Breast epithelium (tissue), 4 donors: Measurements from ENCODE around the gene SCGN. TPM values are rescaled to one million over a fixed set of nuclear protein-coding genes. Genes with fewer than 3 reads are reported as not detected.

Experiments
- DNase-seq, 2 donors: peaks; one replicate each; pipeline ENCODE4 v3.0.0-alpha.2; 2019; ENCODE audit warnings: low spot score in 2 of 2
- H3K27ac ChIP-seq, 2 donors: fragments of 200-600 bp; sonication (generic) in 1 of 2; one replicate each; pipeline ENCODE4 v1.5.1; 2016 to 2019; ENCODE audit warnings: mild to moderate bottlenecking in 1 of 2
- H3K27me3 ChIP-seq, 2 donors: fragments of 200-600 bp; sonication (generic) in 1 of 2; one replicate each; pipeline versions ENCODE4 v1.5.1 to v1.6.0; 2017 to 2019; ENCODE audit warnings: control low read depth in 1 of 2, mild to moderate bottlenecking in 1 of 2
- H3K36me3 ChIP-seq: fragments of 200-600 bp; one replicate; pipeline ENCODE4 v1.5.1; 2019
- H3K4me1 ChIP-seq, 2 donors: fragments of 200-600 bp; sonication (generic); one replicate each; pipeline ENCODE4 v1.5.1; 2016 to 2019; ENCODE audit warnings: control low read depth in 1 of 2
- H3K4me3 ChIP-seq, 3 donors: fragments of 200-600 bp; sonication (generic); 1 replicate in 2 of 3; 2 replicates in 1 of 3; pipeline ENCODE4 v1.5.1; 2016 to 2019; ENCODE audit warnings: mild to moderate bottlenecking in 3 of 3, moderate library complexity in 2 of 3
- H3K9me3 ChIP-seq, 2 donors: fragments of 200-600 bp; sonication (generic) in 1 of 2; one replicate each; pipeline ENCODE4 v1.5.1; 2016 to 2019; ENCODE audit warnings: control low read depth in 1 of 2
- POLR2A ChIP-seq: fragments of 450-650 bp; IDR thresholded peaks from one replicate; pipeline ENCODE4 v1.6.1; 2016; ENCODE audit warnings: antibody characterized with exemption, mild to moderate bottlenecking, moderate library complexity
- POLR2AphosphoS5 ChIP-seq, 3 donors: sonication (generic); formaldehyde crosslinking; IDR thresholded peaks; one replicate each; pipeline ENCODE4 v1.6.1; 2017; ENCODE audit warnings: antibody characterized with exemption in 3 of 3
- intact Hi-C: fragments of 100-400 bp; cut with DNase I; formaldehyde crosslinking; loops from one replicate; pipeline ENCODE4 v1.15.1; 2023; ENCODE audit warnings: low total_unique reads
- total RNA-seq, 3 donors: library from RNA; depleted of rRNA; stranded (reverse); fragments of >200 nt; gene quantifications; one replicate each; pipeline ENCODE4 v1.1.0, GENCODE V29; 2016
- TF ChIP-seq, protein P1 (sequence below), 3 donors: fragments of 450-650 bp; IDR thresholded peaks; one replicate each; pipeline ENCODE4 v1.5.1; 2016 to 2017; ENCODE audit warnings: antibody characterized with exemption in 3 of 3, mild to moderate bottlenecking in 3 of 3, moderate library complexity in 3 of 3

Gene SCGN
- total RNA-seq, 3 donors from 2014 or later, result 0.59 to 0.80 TPM; not detected in 1

DNA sequence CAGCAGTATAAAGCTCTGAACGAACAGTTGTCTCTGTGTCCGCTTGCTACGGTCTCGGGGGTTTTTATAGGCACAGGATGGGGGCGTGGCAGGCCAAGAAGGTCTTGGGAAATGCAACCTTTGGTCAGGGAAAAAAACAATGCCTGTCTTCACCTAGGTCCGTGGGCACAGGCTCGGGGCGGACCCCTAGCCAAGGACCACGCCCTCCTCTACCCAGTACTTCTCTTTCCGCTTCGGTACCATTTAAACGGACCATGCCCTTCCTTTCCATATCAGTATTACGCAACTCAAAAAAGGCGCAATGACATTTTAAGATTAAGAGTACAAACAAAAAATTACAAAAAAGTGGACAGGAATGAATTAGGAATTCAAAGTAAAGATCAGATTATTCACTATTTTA, 58.3 kb downstream of the SCGN start:
- Histone ChIP-seq H3K27me3 (no peaks in the 10 kb centered on the region), H3K36me3 (no peaks in the 10 kb centered on the region), H3K4me1 (no peaks in the 10 kb centered on the region), H3K27ac (no peak overlapping the region), H3K9me3 (no peaks in the 10 kb centered on the region), H3K4me3 (no peak overlapping the region)
- intact Hi-C loops, result no loop called here
- no peak for DNase-seq
- no peak for TF ChIP-seq POLR2AphosphoS5 (IDR thresholded peaks at IDR 0.05)
- TF ChIP-seq POLR2A, result no peak
- TF ChIP-seq, protein P1, sequence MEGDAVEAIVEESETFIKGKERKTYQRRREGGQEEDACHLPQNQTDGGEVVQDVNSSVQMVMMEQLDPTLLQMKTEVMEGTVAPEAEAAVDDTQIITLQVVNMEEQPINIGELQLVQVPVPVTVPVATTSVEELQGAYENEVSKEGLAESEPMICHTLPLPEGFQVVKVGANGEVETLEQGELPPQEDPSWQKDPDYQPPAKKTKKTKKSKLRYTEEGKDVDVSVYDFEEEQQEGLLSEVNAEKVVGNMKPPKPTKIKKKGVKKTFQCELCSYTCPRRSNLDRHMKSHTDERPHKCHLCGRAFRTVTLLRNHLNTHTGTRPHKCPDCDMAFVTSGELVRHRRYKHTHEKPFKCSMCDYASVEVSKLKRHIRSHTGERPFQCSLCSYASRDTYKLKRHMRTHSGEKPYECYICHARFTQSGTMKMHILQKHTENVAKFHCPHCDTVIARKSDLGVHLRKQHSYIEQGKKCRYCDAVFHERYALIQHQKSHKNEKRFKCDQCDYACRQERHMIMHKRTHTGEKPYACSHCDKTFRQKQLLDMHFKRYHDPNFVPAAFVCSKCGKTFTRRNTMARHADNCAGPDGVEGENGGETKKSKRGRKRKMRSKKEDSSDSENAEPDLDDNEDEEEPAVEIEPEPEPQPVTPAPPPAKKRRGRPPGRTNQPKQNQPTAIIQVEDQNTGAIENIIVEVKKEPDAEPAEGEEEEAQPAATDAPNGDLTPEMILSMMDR (IDR thresholded peaks at IDR 0.05), result no peak

DNA sequence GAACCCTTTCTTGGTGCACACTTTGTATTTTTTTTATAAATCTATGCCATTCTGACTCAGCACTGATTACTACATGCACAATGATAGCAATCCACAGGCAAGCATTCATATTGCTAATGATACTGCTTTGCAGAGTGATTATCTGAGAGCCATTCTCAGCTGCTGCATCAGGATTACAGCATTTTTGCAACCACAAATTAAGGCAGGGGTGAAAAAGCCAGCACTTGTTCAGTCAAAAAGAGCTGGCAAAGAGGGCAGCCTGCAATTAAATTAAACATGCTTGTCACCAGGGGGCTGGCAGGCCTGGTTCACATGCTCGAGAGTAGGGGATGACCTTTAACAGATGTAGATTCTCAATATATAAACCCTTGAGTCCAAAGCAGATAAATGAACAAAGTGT, 61.8 kb downstream of the SCGN start:
- intact Hi-C loops, result no loop called here
- no peaks in the 10 kb centered on the region for H3K4me1 ChIP-seq
- no peak overlapping the region for H3K27ac ChIP-seq
- H3K27me3 ChIP-seq, result no peaks in the 10 kb centered on the region
- no peak overlapping the region for H3K4me3 ChIP-seq
- no peaks in the 10 kb centered on the region for H3K9me3 ChIP-seq
- H3K36me3 ChIP-seq, result no peaks in the 10 kb centered on the region
- TF ChIP-seq POLR2A (no peak), POLR2AphosphoS5 (IDR thresholded peaks at IDR 0.05) (no peak)
- TF ChIP-seq, protein P1 (IDR thresholded peaks at IDR 0.05), result no peak
- no peak for DNase-seq

DNA sequence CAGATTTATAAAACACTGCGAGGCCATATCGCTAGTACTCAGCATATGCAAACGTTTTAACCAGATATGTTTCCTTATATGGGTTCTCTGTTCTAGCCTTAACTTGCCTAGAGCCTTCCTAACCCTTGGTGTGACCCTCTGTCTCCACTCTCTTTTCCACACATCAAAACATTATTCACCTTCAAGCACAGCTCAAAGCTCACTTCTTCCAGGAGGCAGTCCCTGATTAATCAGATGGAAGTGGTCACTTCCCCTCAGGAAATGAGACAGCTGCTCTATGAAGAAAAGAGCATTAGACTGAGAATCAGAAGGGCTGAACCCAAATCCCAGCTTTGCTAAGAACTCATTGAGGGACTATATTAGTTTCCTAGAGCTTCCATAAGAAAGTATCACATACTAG, 62.8 kb downstream of the SCGN start:
- intact Hi-C loops, result no loop called here
- no peaks in the 10 kb centered on the region for H3K27me3 ChIP-seq

DNA sequence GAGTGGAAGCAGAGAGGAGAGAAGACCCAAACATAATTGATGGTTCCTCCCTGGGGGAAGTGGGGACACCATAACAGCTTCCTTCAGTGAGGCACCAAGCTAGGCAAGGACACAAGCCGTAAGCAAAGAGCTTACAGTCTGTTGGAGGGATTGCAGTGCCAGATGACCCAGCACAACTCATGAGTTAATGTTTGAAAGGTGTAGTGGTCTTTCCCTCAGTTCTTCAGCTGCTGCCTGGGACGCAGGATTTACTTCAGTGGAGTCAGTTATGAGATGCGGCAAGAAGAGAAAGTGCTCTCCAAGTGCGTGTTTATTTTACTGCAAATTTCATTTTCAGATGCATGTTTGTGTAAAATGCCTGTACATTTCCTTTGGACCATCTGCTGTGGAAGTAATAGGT, 63.8 kb downstream of the SCGN start:
- H3K27me3 ChIP-seq, result no peaks in the 10 kb centered on the region
- H3K9me3 ChIP-seq, result no peaks in the 10 kb centered on the region
- H3K36me3 ChIP-seq, result no peaks in the 10 kb centered on the region
- DNase-seq, result no peak
- H3K4me3 ChIP-seq, result no peak overlapping the region
- intact Hi-C loops, result no loop called here
- H3K4me1 ChIP-seq, result no peaks in the 10 kb centered on the region
- H3K27ac ChIP-seq, result no peak overlapping the region
- TF ChIP-seq POLR2A (no peak), POLR2AphosphoS5 (IDR thresholded peaks at IDR 0.05) (no peak)
- TF ChIP-seq, protein P1 (IDR thresholded peaks at IDR 0.05), result no peak

More for the DNA sequence above, 62.8 kb downstream of the SCGN start:
- DNase-seq, result no peak
- Histone ChIP-seq H3K9me3 (no peaks in the 10 kb centered on the region), H3K4me3 (no peak overlapping the region), H3K4me1 (no peaks in the 10 kb centered on the region), H3K36me3 (no peaks in the 10 kb centered on the region), H3K27ac (no peak overlapping the region)
- no peak for TF ChIP-seq POLR2AphosphoS5 (IDR thresholded peaks at IDR 0.05)
- TF ChIP-seq, protein P1 (IDR thresholded peaks at IDR 0.05), result no peak
- no peak for TF ChIP-seq POLR2A

DNA sequence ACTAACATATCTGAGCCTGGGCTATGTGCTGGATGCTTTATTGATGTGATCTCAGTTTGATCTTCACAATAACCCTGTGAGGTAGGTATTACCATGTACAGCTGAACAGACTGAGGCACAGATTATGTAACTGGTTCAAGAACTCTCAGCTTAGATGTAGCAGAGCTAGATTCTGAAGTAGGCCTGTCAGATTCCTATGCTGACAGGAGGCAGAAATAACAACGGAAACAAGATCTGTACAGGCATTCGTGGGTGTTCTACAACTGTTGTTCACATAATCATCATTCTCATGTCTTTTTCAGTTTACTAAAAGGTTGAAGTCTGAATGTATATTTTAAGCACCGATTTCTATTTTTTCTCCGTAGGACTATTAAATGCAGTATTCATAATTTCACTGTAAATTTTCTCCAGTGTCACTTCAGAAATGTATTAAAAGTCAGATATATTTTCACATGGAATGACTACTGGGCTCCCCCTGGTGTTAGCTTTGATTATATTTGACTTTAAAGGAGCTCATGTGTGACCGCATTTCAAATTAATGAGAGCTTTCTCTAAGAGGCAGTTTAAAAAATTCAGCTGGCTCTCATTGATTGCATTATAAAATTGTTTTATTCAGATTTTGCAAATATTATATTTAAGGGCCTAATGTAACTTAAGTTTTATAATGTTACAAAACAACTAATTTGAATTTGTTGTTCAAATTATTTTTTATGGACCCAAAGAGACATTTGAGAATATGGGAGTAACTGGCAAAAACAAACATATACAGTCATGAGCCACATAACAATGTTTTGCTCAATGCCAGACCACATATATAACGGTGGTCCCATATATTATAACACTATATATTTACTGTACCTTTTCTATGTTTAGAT, 66.1 kb downstream of the SCGN start:
- H3K9me3 ChIP-seq, result no peaks in the 10 kb centered on the region
- intact Hi-C loops, result no loop called here
- H3K27me3 ChIP-seq, result no peaks in the 10 kb centered on the region
- TF ChIP-seq, protein P1 (IDR thresholded peaks at IDR 0.05), result peak in 2 of 3 donors; percentile 26 to 51
- no peak for TF ChIP-seq POLR2A
- H3K27ac ChIP-seq, result no peak overlapping the region
- H3K4me1 ChIP-seq, result no peaks in the 10 kb centered on the region
- no peak overlapping the region for H3K4me3 ChIP-seq
- no peaks in the 10 kb centered on the region for H3K36me3 ChIP-seq
- no peak for DNase-seq
